K562 (cell line): ENCODE results near the gene FBL. TPM values are rescaled to one million over a fixed set of nuclear protein-coding genes. Genes with fewer than 3 reads are reported as not detected.
A peak's percentile ranks its signal among the peaks of the same experiment; 100 is the strongest.

Experiments
- ATAC-seq: fragments of 200-7000 bp; cut with Tn5 transposase; 3 replicates; pipeline ENCODE4 v1.9.1; 2020; ENCODE audit warnings: moderate library complexity
- BruUV-seq: library from RNA; stranded (reverse); fragments of 400-500 nt; replicated peaks from 2 replicates; lab custom pipeline; 2021; lab: Mats Ljungman, UMichigan
- CTCF ChIA-PET: fragments of 300-600 bp; formaldehyde crosslinking; extraction: SDS; loops from one replicate; lab custom pipeline; 2021; ENCODE audit warnings: low intra/inter-chr PET ratio; lab: Yijun Ruan, JAX
- POLR2A ChIA-PET: fragments of 300-600, 350-650 bp; sonication (Branson Sonifier 250); formaldehyde crosslinking; extraction: SDS; loops from one replicate; lab custom pipeline; 2021; ENCODE audit warnings: antibody characterized with exemption, inconsistent platforms; lab: Yijun Ruan, JAX
- DNase-seq, 4 experiments: peaks; one replicate each; pipeline versions ENCODE4 v3.0.0 to v3.0.0-alpha.2; 2011 to 2018; ENCODE audit warnings: low spot score in 3 of 4, mixed read lengths in 3 of 4; ENCODE audit errors: extremely low read depth in 1 of 4
- FAIRE-seq: peaks from 2 replicates; lab custom pipeline; 2011; peaks lifted over from hg19 to GRCh38; lab: Jason Lieb, UNC
- H2AFZ ChIP-seq: 2 replicates; pipeline ENCODE4 v1.6.0; 2011; ENCODE audit warnings: low read depth, low read length, control low read depth, inconsistent platforms
- H3K27ac ChIP-seq: fragments of 200-600 bp; 3 replicates; pipeline ENCODE4 v1.8.0; 2011; ENCODE audit warnings: low read depth, mild to moderate bottlenecking, control low read depth, inconsistent platforms, low read length, moderate library complexity, mixed read lengths; ENCODE audit errors: extremely low read depth
- H3K27me3 ChIP-seq, 2 experiments: fragments of 300-600 bp in 1 of 2; 2 replicates in 1 of 2; 3 replicates in 1 of 2; pipeline versions ENCODE4 v1.6.0 to v1.8.0; 2011; ENCODE audit warnings: inconsistent platforms in 2 of 2, low read length in 2 of 2, mild to moderate bottlenecking in 1 of 2, mixed read lengths in 1 of 2, moderate library complexity in 1 of 2; ENCODE audit not compliant: control insufficient read depth in 2 of 2, insufficient read depth in 2 of 2
- H3K36me3 ChIP-seq: fragments of 300-600 bp; 3 replicates; pipeline ENCODE4 v1.8.0; 2011; ENCODE audit warnings: mild to moderate bottlenecking, low read length, inconsistent platforms; ENCODE audit not compliant: control insufficient read depth, insufficient read depth
- H3K4me1 ChIP-seq, 2 experiments: fragments of 200-600 bp in 1 of 2; replicated peaks in 1 of 2; 2 replicates in 1 of 2; 3 replicates in 1 of 2; pipeline versions ENCODE4 v1.5.1 to v1.8.0; 2011; ENCODE audit warnings: inconsistent platforms in 2 of 2, low read length in 2 of 2, mild to moderate bottlenecking in 1 of 2, mixed read lengths in 1 of 2, moderate library complexity in 1 of 2; ENCODE audit not compliant: control insufficient read depth in 2 of 2, insufficient read depth in 2 of 2
- H3K4me2 ChIP-seq: 2 replicates; pipeline ENCODE4 v1.6.1; 2011; ENCODE audit warnings: low read length, control low read depth, inconsistent platforms, mixed read lengths; ENCODE audit not compliant: insufficient read depth
- H3K4me3 ChIP-seq: fragments of 200-600 bp; sonication (generic), shearing (Covaris generic); 2 replicates; pipeline ENCODE4 v1.5.1; 2016; ENCODE audit warnings: control low read depth, inconsistent platforms
- H3K79me2 ChIP-seq: fragments of 200-600 bp; 3 replicates; pipeline ENCODE4 v1.8.0; 2011; ENCODE audit warnings: low read length, inconsistent platforms; ENCODE audit not compliant: control insufficient read depth, insufficient read depth
- H3K9ac ChIP-seq, 2 experiments: 2 replicates each; pipeline versions ENCODE4 v1.6.0 to v1.6.1; 2011; ENCODE audit warnings: low read depth in 2 of 2, low read length in 2 of 2, control low read depth in 1 of 2, inconsistent platforms in 1 of 2, mild to moderate bottlenecking in 1 of 2, mixed read lengths in 1 of 2; ENCODE audit not compliant: insufficient read depth in 1 of 2
- H3K9me1 ChIP-seq: one replicate; pipeline ENCODE4 v1.6.0; 2011; ENCODE audit warnings: inconsistent platforms, mild to moderate bottlenecking, low read length, moderate library complexity; ENCODE audit not compliant: control insufficient read depth, insufficient read depth
- H3K9me3 ChIP-seq: replicated peaks from 2 replicates; pipeline ENCODE4 v1.5.1; 2011; ENCODE audit warnings: low read depth, low read length, inconsistent platforms; ENCODE audit not compliant: control insufficient read depth, insufficient read depth
- H4K20me1 ChIP-seq: replicated peaks from 2 replicates; pipeline ENCODE4 v1.6.1; 2011; ENCODE audit warnings: low read length, inconsistent platforms, mixed read lengths; ENCODE audit not compliant: control insufficient read depth, insufficient read depth
- FOXA1 ChIP-seq: fragments of 450-650 bp; IDR thresholded peaks from 2 replicates; pipeline ENCODE4 v1.6.1; 2016; ENCODE audit warnings: mild to moderate bottlenecking, borderline replicate concordance
- FOXJ3 ChIP-seq: sonication (generic); formaldehyde crosslinking; IDR thresholded peaks from 2 replicates; pipeline ENCODE4 v1.4.0; 2020; ENCODE audit warnings: mild to moderate bottlenecking, missing genetic modification reagents
- SIX5 ChIP-seq, 2 experiments: IDR thresholded peaks; 2 replicates each; pipeline ENCODE4 v1.6.1; 2011; ENCODE audit warnings: low read length in 2 of 2, borderline replicate concordance in 1 of 2, low read depth in 1 of 2, mild to moderate bottlenecking in 1 of 2, moderate library complexity in 1 of 2; ENCODE audit not compliant: insufficient read depth in 1 of 2
- TEAD2 ChIP-seq: fragments of 450-650 bp; IDR thresholded peaks from 2 replicates; pipeline ENCODE4 v1.6.1; 2016; ENCODE audit warnings: missing genetic modification characterization, control low read depth, missing compliant biosample characterization
- WGBS: fragments of 100-300 bp; shearing (Covaris generic); methylation state at CpG from one replicate; pipeline ENCODE4 v1.1.6; 2016; ENCODE audit warnings: low coverage, mixed read lengths; ENCODE audit not compliant: insufficient coverage; ENCODE audit errors: missing lambda C conversion rate; 5-methylcytosine and 5-hydroxymethylcytosine counted together
- in situ Hi-C: fragments of 300-500 bp; cut with MboI; formaldehyde crosslinking; loops from 4 replicates; pipeline ENCODE4 v1.15.0; 2018; ENCODE audit warnings: inconsistent platforms, mixed read lengths
- intact Hi-C: fragments of 100-400 bp; cut with micrococcal nuclease; formaldehyde crosslinking; loops from 2 replicates; pipeline ENCODE4 v1.14.2; 2022
- polyA plus RNA-seq, 8 experiments: library from polyadenylated mRNA; depleted of rRNA in 4 of 8; stranded (reverse) in 5 of 8; unstranded in 3 of 8; fragments of >200 nt; fragmentation: Nextera tagmentation in 2 of 8; fragmentation: Illumina TruSeq in 1 of 8; extraction: Ambion mirVana in 2 of 8; extraction: Trizol in 1 of 8; gene quantifications; 2 replicates each; pipeline versions ENCODE4 v1.2.1 to v1.2.3, GENCODE V29; 2011 to 2014; ENCODE audit warnings: inconsistent platforms in 1 of 8, missing spikeins in 1 of 8
- total RNA-seq, 7 experiments: library from RNA; depleted of rRNA in 6 of 7; stranded (reverse); fragments of >200 nt in 6 of 7; fragmentation: Illumina TruSeq in 2 of 7; extraction: Trizol in 2 of 7; gene quantifications; 2 replicates each; pipeline versions ENCODE4 v1.2.1 to v1.2.3, GENCODE V29; 2011 to 2021; ENCODE audit warnings: low replicate concordance in 1 of 7

The FBL gene
- total and polyA plus RNA-seq, 9 of the 15 experiments (the other 6 are each of a cell fraction or from before 2014, with no cell fraction given) = 201 to 1,696 (median 696) TPM

DNA sequence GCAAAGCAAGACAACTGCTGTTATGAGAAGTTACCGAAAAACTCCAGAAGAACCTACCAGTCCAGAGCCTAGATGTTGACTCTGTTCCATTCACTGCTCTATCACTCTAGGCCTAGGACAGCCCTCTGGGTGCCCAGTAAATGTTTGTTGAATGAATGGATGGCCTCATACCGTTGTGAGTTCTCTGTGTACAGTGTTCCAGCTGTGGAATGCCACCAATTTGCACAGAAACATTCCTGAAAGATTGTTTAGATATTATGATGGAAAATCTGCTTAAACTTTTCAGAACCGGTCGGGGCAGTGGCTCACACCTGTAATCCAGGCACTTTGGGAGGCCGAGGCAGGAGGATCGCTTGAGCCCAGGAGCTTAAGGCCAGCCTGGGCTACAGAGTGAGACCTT lies 1.3 kb upstream of the FBL start:
- no peak overlapping the region for H3K9ac ChIP-seq
- no peak overlapping the region for H3K27ac ChIP-seq
- CTCF ChIA-PET = no interaction called here
- BruUV-seq = no TSS peak
- peak overlapping the region; percentile 84 for H2AFZ ChIP-seq
- in situ Hi-C loops = no loop called here
- intact Hi-C loops = loop anchor here (2.0 kb wide), 1 partner anchor 81 kb away; no protein-coding TSS in a partner anchor
- H3K9me1 ChIP-seq = no peaks in the 10 kb centered on the region
- no peak for DNase-seq
- TF ChIP-seq FOXJ3 (CRISPR knock-in tag) = no peak
- TF ChIP-seq SIX5 (IDR thresholded peaks at IDR 0.05; ENCODE audit: borderline replicate concordance in 1 of 2, insufficient read depth in 1 of 2, low read depth in 1 of 2, low read length in 2 of 2) = no peak
- TF ChIP-seq TEAD2 (tag) = no peak
- no peak for TF ChIP-seq FOXA1
- no peak for FAIRE-seq
- WGBS = 77% methylated on average over 6 of the region's 6 CpGs
- no peaks in the 10 kb centered on the region for H3K9me3 ChIP-seq
- H4K20me1 ChIP-seq = peaks cover 31% of the 10 kb centered on the region
- H3K4me1 ChIP-seq = peaks cover 20 to 31% of the 10 kb centered on the region in 2 experiments; a peak in 4 of 5 replicates
- no peaks in the 10 kb centered on the region for H3K27me3 ChIP-seq
- POLR2A ChIA-PET = interaction anchor here (0.7 to 1.0 kb wide), 2 partner anchors 15 to 1413 kb away, joined by 3 read pairs; no protein-coding TSS in a partner anchor
- peaks cover 16% of the 10 kb centered on the region; the same call in 1 of the 3 replicates for H3K36me3 ChIP-seq
- H3K4me3 ChIP-seq = no peak overlapping the region
- H3K79me2 ChIP-seq = peaks cover 40% of the 10 kb centered on the region
- peak overlapping the region; percentile 96 for H3K4me2 ChIP-seq
- no peak for ATAC-seq
